NCI-H345 treated with DMSO at 0.1 percent for 48 hours (cell line): ENCODE measurements around the gene CASTOR2.
"Not testable (repeated sequence)": the region's sequence is repeated elsewhere in the genome, so short reads cannot be mapped to it uniquely, and the experiment has no call there.

Experiments used
- DNase-seq: peaks from one replicate; lab custom pipeline; 2025; ENCODE audit not compliant: unreplicated experiment; lab: John Stamatoyannopoulos, UW

The CASTOR2 gene

DNA sequence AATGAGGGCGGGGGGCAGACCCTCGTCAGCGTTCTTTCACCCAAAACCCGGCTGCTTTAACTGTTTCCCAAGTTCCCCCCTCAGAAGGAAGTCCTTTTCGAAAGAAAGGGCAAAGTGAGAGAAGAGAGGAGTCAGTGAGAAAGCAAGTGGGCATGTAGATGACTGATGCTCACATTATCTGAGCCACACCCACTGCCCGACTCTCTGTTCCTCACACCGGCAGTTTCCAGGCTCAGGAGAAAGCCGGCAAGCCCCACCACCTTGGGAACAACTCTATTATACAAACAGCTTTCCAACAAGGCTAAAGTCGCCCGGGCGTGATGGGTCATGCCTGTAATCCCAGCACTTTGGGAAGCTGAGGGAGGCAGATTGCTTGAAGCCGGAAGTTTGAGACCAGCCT lies 86.0 kb downstream of the CASTOR2 start:
- DNase-seq: no peak

DNA sequence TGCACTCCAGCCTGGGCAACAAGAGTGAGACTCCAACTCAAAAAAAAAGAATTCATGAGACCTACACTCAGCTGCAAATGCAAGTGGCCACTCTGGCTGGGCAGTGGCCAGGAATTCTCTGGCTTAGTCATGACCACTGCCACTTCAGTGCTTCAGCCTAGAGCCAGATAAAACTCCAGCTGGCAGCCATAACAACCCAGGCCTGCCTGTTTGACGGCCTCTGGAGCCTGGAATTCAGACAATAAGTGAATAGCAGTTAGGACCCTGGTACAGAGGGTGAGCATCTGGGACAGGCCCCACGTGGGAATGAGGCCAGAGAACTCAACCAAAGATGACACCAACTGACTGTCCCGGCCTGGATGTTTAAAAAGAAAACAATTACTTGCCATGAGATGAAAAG lies 90.2 kb downstream of the CASTOR2 start:
- DNase-seq: no peak

DNA sequence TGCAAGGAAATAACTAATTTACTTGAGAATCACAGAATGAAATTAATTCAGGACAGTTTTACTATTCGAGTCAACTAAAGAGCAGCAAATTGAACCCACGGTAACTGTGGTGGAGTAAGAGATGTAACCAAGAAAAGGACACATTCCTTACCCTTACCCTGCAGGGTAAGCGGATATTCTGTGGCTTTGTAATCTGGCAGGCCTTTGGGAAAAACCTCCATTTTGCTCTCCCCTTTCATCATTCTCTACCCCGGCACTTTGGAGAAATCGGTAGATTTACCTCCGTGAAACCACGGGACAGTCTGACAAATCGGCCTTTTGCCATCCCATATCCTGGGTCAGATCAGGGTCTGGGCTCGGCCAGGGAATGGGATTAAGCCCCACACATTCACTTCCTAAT lies 90.7 kb downstream of the CASTOR2 start:
- DNase-seq: no peak

DNA sequence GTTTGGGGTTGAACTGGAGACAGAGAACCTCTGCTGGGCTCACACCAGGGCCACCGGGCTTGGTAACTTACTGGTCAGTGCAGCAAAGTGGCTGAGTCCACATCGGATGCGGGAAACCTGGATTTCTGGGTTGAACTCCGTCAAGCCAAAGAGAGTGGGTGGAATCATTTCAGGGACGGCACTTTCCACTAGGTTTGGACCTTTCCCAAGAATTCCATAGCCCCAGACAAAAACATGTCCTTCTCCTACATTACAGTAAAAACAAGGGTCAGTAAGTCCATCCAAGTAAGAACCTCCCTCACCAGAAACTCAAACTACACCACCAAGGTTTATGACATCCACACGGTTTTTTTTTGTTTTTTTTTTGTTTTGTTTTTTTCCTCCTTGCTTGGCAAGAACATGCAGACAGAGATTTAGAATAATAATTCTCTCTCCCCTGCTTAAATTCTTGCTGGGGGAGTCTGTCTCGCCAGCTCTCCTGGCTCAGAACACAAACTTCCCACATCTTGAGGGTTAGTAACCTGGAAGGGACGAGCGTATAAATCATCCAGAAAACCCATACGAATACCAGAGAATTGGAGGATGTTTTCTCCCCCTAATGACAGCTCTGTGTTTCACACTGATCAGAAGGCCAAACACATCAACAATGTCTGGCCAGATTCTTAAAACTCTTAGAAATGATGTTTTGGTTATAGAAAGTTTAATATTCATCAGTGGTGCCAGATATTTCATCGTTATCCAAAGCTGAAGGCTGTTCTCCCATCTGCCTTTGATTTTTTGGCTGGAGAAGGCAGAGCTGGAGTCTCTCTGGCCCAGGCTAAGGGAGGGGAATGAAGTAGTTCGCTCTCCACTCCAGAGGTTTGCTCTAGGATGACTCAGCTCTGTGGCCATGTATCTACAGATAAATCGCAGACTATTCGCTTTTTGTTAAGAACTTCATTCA lies 91.6 kb downstream of the CASTOR2 start:
- DNase-seq: no peak

DNA sequence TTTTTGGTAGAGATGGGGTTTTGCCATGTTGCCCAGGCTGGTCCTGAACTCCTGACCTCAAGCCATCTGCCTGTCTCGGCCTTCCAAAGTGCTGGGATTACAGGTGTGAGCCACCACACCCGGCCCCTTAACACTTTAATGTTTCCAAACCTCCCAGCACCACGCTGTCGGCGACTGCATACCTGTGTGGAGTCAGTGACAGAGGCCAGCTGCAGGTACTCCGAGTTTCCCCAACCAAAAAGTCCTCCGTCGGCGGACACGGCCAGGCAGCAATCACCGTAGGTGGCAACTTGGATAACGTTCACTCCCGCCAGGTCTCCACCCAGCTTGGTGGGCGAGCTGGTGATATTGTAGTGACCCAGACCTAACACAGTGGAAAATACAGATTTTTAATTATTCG lies 93.9 kb downstream of the CASTOR2 start:
- no peak for DNase-seq

DNA sequence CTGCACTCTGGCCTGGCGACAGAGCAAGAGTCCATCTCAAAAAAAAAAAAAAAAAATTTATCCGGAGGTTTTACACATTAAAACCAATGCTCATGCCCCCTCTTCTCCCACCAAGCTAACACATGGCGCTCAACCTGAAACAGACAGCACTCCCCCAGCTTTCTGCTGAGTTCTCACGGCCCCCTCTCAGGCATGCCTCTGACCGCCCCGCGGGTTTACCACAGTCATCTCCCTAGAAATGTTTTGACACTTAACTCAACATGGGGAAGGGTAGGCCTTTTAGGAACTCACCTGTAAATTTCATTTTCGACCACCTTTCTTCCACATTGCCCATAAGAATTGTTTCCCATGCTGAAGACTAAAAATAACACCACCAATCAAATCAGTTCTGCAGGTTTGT lies 99.8 kb downstream of the CASTOR2 start:
- no peak for DNase-seq

DNA sequence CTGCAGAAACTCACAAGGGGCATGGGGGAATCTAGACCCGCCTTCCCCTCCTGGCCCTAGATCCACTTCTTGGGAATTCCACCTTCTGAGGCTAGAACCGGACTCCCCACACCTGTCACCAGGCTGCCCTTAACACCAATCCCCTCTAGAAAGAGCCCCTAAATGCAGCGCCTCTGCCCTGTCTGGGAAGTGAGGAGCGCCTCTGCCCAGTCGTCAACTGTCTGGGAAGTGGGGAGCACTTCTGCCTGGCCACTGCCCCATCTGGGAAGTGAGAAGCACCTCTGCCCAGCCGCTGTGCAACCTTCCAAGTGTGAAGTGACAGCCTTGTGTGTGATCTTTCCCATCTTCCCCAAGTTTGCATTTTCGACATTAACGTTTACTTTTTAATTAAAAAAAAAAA lies 100.3 kb downstream of the CASTOR2 start:
- DNase-seq: no peak

DNA sequence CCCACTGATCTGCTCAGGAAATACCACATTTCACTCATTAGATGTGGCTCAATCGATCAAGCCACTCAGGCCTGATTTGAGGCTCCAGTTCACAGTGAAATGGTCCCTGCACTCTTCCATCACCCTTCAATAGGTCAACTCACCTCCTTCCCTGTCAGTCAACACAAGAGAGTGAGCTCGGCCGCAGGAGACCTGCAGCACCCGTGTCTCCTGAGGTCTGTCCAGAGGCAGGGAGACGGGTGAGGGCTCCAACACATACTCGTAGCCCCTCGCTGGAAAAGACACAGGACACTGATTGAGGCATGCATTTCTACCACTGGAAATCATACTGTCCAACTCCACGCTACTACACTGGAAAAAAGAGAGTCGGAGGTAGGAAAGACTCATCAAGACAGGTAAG lies 102.0 kb downstream of the CASTOR2 start:
- no peak for DNase-seq

DNA sequence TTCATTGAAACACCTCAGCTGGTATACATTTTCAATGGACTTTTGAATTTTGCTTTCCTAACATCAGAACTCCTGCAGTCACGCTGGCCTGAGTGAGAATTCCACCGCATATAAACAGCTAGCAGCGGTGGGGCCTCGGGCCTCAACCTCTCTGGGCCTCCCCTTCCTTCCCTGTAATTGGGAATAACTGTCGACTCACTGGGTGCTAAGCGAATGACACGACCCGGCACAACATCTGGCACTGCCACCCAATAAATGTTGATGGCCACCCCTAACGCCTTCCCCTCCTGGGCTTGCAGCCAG lies 108.4 kb downstream of the CASTOR2 start:
- DNase-seq: no peak

DNA sequence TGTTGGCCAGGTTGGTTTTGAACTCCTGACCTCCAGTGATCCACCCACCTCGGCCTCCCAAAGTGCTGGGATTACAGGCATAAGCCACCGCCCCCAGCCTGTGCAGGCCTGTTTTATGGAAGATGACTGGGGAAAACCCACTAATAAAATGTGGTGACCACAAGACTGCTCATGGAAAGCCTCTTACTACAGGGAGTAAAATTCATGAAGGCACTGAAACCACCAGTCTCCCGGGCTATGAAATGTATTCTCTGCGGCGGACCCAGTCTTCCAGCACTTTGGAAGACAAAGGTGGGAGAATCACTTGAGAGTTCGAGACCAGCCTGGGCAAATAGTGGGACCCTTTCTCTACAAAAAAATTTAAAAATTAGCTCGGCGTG lies 109.7 kb downstream of the CASTOR2 start:
- DNase-seq: not testable (repeated sequence)
